Fibroblast of skin of right quadriceps (primary cell): ENCODE measurements around the gene SKIDA1.

ENCODE experiments used
- DNase-seq: peaks from one replicate; pipeline ENCODE4 v3.0.0-alpha.2; 2013

SKIDA1 gene

GRCh38 chr10:21499701-21500577, 25.5 kb downstream of the SKIDA1 start:
- DNase-seq = no peak

GRCh38 chr10:21498986-21499385, 26.5 kb downstream of the SKIDA1 start:
- DNase-seq = no peak

GRCh38 chr10:21498377-21498776, 27.1 kb downstream of the SKIDA1 start:
- DNase-seq = no peak

GRCh38 chr10:21497177-21497807, 28.2 kb downstream of the SKIDA1 start:
- peak; percentile 84 for DNase-seq

- DNase-seq = peak; percentile 58
Measured at GRCh38 chr10:21496343-21497176, 28.9 kb downstream of the SKIDA1 start.

- peak; percentile 89 for DNase-seq
Measured at GRCh38 chr10:21495752-21496342, 29.6 kb downstream of the SKIDA1 start.

GRCh38 chr10:21495002-21495751, 30.3 kb downstream of the SKIDA1 start:
- peak; percentile 36 for DNase-seq

GRCh38 chr10:21494191-21495001, 31.1 kb downstream of the SKIDA1 start:
- peak; percentile 17 for DNase-seq

GRCh38 chr10:21493784-21494183, 31.7 kb downstream of the SKIDA1 start:
- DNase-seq = no peak

GRCh38 chr10:21492421-21492820, 33.1 kb downstream of the SKIDA1 start:
- no peak for DNase-seq

- no peak for DNase-seq
Measured at GRCh38 chr10:21490711-21491105, 34.8 kb downstream of the SKIDA1 start.

GRCh38 chr10:21490028-21490710, 35.3 kb downstream of the SKIDA1 start:
- no peak for DNase-seq

- DNase-seq = no peak
Measured at GRCh38 chr10:21488957-21489446, 36.5 kb downstream of the SKIDA1 start.

- DNase-seq = no peak
Measured at GRCh38 chr10:21488246-21488956, 37.1 kb downstream of the SKIDA1 start.

GRCh38 chr10:21487416-21488180, 37.9 kb downstream of the SKIDA1 start:
- no peak for DNase-seq

GRCh38 chr10:21482821-21483220, 42.7 kb downstream of the SKIDA1 start:
- DNase-seq = no peak

- DNase-seq = no peak
Measured at GRCh38 chr10:21481407-21481806, 44.1 kb downstream of the SKIDA1 start.

GRCh38 chr10:21479570-21480315, 45.7 kb downstream of the SKIDA1 start:
- no peak for DNase-seq
